C4-2B (cell line): ENCODE results near the gene TLX2.
A peak's percentile ranks its signal among the peaks of the same experiment; 100 is the strongest.

Experiments used
- CTCF ChIP-seq: fragments of 450-650 bp; conservative IDR thresholded peaks from 2 replicates; pipeline ENCODE4 v1.5.1; 2017; ENCODE audit warnings: mild to moderate bottlenecking
- ZFX ChIP-seq: fragments of 450-650 bp; IDR thresholded peaks from 2 replicates; pipeline ENCODE4 v1.6.1; 2017

GRCh38 chr2:74532222-74532621 is 18.0 kb downstream of the TLX2 start:
- TF ChIP-seq CTCF (peak; percentile 25), ZFX (no peak)
